Measurements from ENCODE around the gene IL1RAPL2. TPM values are rescaled to one million over a fixed set of nuclear protein-coding genes. Genes with fewer than 3 reads are reported as not detected.

The IL1RAPL2 gene
- total and polyA plus RNA-seq, 2 of the 4 experiments (the other 2 are of a cell fraction) = 0.03 TPM; not detected in 1

- H2BK15ac ChIP-seq (ENCODE audit: low read depth, low read length) = no peak overlapping the region
- H3K56ac ChIP-seq (ENCODE audit: extremely low read depth, insufficient read depth, low read length) = no peak overlapping the region
- H3K23ac ChIP-seq (ENCODE audit: low read depth, low read length) = no peak overlapping the region
- no peaks in the 10 kb centered on the region for H3K79me1 ChIP-seq (ENCODE audit: low read depth in 1 of 2, low read length in 2 of 2)
- in situ Hi-C loops (cut with MboI; ENCODE audit: low sequenced_read_pairs) = no loop called here
- no peaks in the 10 kb centered on the region for H3K9me3 ChIP-seq (ENCODE audit: control insufficient read depth, insufficient read depth, low read length)
- no peak overlapping the region for H3K27ac ChIP-seq (ENCODE audit: insufficient read depth, low read length)
- no peak for TF ChIP-seq MXI1 (IDR thresholded peaks at IDR 0.05; ENCODE audit: borderline replicate concordance, low read depth, low read length)
- no peak for TF ChIP-seq RAD21 (IDR thresholded peaks at IDR 0.05; ENCODE audit: low read length)
- no peak for TF ChIP-seq RCOR1 (IDR thresholded peaks at IDR 0.05; ENCODE audit: insufficient replicate concordance, low read length)
- TF ChIP-seq MAFK (IDR thresholded peaks at IDR 0.05; ENCODE audit: low read depth, low read length) = no peak
- no peak for TF ChIP-seq FOS (IDR thresholded peaks at IDR 0.05; ENCODE audit: low read depth, low read length)
- TF ChIP-seq NFE2L2 (IDR thresholded peaks at IDR 0.05; ENCODE audit: low read depth, low read length) = no peak
- TF ChIP-seq, protein P1, sequence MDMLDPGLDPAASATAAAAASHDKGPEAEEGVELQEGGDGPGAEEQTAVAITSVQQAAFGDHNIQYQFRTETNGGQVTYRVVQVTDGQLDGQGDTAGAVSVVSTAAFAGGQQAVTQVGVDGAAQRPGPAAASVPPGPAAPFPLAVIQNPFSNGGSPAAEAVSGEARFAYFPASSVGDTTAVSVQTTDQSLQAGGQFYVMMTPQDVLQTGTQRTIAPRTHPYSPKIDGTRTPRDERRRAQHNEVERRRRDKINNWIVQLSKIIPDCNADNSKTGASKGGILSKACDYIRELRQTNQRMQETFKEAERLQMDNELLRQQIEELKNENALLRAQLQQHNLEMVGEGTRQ (IDR thresholded peaks at IDR 0.05; ENCODE audit: low read depth, low read length) = no peak
- no peak for TF ChIP-seq POLR2A (IDR thresholded peaks at IDR 0.05; ENCODE audit: low read depth, low read length)
- TF ChIP-seq RFX5 (IDR thresholded peaks at IDR 0.05; ENCODE audit: low read depth, low read length) = no peak
- no peak for TF ChIP-seq BHLHE40 (IDR thresholded peaks at IDR 0.05; ENCODE audit: low read depth, low read length)
- TF ChIP-seq ELK1 (IDR thresholded peaks at IDR 0.05; ENCODE audit: borderline replicate concordance, low read depth, low read length) = no peak
- TF ChIP-seq MAZ (IDR thresholded peaks at IDR 0.05; ENCODE audit: borderline replicate concordance, low read depth, low read length) = no peak
- no peak for TF ChIP-seq CHD1 (IDR thresholded peaks at IDR 0.05; ENCODE audit: low read depth, low read length)
- no peak for TF ChIP-seq CTCF (conservative IDR thresholded peaks at IDR 0.05; ENCODE audit: low read depth, low read length)
- no peak for TF ChIP-seq CEBPB (IDR thresholded peaks at IDR 0.05; ENCODE audit: low read depth, low read length)
- no peak for TF ChIP-seq SMC3 (IDR thresholded peaks at IDR 0.05; ENCODE audit: low read depth, low read length)
- no peak overlapping the region for H2BK20ac ChIP-seq (ENCODE audit: low read depth, low read length)
- no peak overlapping the region for H2AK5ac ChIP-seq (ENCODE audit: low read depth, low read length)
- ChIA-PET POLR2A (ENCODE audit: unreplicated experiment) (no interaction called here), CTCF (no interaction called here)
- dilution Hi-C loops (cut with HindIII; ENCODE audit: low sequenced_read_pairs, unreplicated experiment) = no loop called here
- H3K4me1 ChIP-seq (ENCODE audit: control insufficient read depth, insufficient read depth, low read length) = no peaks in the 10 kb centered on the region
- H3K14ac ChIP-seq (replicated peaks; ENCODE audit: low read depth, low read length) = no peak overlapping the region
- no peak overlapping the region for H2AFZ ChIP-seq (replicated peaks; ENCODE audit: low read length, poor library complexity)
- no peak overlapping the region for H3K4ac ChIP-seq (ENCODE audit: low read depth, low read length)
- H2AK9ac ChIP-seq (replicated peaks; ENCODE audit: low read depth, low read length, poor library complexity) = no peak overlapping the region
- no peak overlapping the region for H3K4me2 ChIP-seq (ENCODE audit: low read depth, low read length)
- H2BK120ac ChIP-seq (ENCODE audit: low read depth, low read length) = no peak overlapping the region
- WGBS, 2 experiments (ENCODE audit: extremely low coverage in 2 of 2, insufficient read length in 1 of 2) = no CpG with 5 or more reads among the region's 1 CpG
- H3K4me3 ChIP-seq (ENCODE audit: insufficient read depth, low read depth, low read length) = no peak overlapping the region
- no peaks in the 10 kb centered on the region for H3K9me1 ChIP-seq (ENCODE audit: insufficient read depth, low read length)
- intact Hi-C loops (cut with micrococcal nuclease) = no loop called here
- H4K20me1 ChIP-seq (ENCODE audit: insufficient read depth, low read length) = no peaks in the 10 kb centered on the region; the same call in 1 of the 2 replicates
- H4K8ac ChIP-seq (ENCODE audit: low read depth in 2 of 2, low read length in 2 of 2) = no peak overlapping the region
- H3K18ac ChIP-seq (ENCODE audit: low read depth, low read length) = no peak overlapping the region
- no peak overlapping the region for H4K5ac ChIP-seq (ENCODE audit: low read depth, low read length)
- H3K36me3 ChIP-seq (ENCODE audit: control insufficient read depth, insufficient read depth, low read length) = no peaks in the 10 kb centered on the region
- BruUV-seq (replicated peaks) = no TSS peak
- H3K9ac ChIP-seq (ENCODE audit: low read depth, low read length) = no peak overlapping the region
- no peak overlapping the region for H2BK5ac ChIP-seq (ENCODE audit: low read depth, low read length, poor library complexity, severe bottlenecking)
- H3K27me3 ChIP-seq (ENCODE audit: control insufficient read depth, insufficient read depth, low read length) = no peaks in the 10 kb centered on the region
- DNase-seq (no peak), ATAC-seq (ENCODE audit: low read depth) (no peak)
- H4K91ac ChIP-seq (ENCODE audit: insufficient read depth, low read depth, low read length) = no peak overlapping the region
Measured at GRCh38 chrX:105313596-105313995, 747.6 kb downstream of the IL1RAPL2 start.
